A673 (cell line): ENCODE data around the gene COPE. TPM values are rescaled to one million over a fixed set of nuclear protein-coding genes. Genes with fewer than 3 reads are reported as not detected.

Source experiments
- BruUV-seq: library from RNA; stranded (reverse); fragments of 400-500 nt; replicated peaks from 2 replicates; lab custom pipeline; 2021; lab: Mats Ljungman, UMichigan
- CTCF ChIA-PET: fragments of 300-600 bp; sonication (Branson Sonifier 250); formaldehyde crosslinking; loops from one replicate; lab custom pipeline; 2022; ENCODE audit warnings: antibody characterized with exemption; lab: Charles Lee
- POLR2A ChIA-PET: fragments of 300-600 bp; sonication (Branson Sonifier 250); formaldehyde crosslinking; loops from one replicate; lab custom pipeline; 2022; ENCODE audit warnings: antibody characterized with exemption; ENCODE audit not compliant: low non-redundant PET; lab: Charles Lee
- DNase-seq: peaks from one replicate; pipeline ENCODE4 v3.0.0-alpha.2; 2015; ENCODE audit warnings: low spot score
- H3K27ac ChIP-seq: fragments of 200-600 bp; sonication (generic); 2 replicates; pipeline ENCODE4 v1.5.1; 2016; ENCODE audit warnings: mixed run types, low read depth, mild to moderate bottlenecking, mixed read lengths, antibody characterized with exemption, low read length; ENCODE audit not compliant: poor library complexity, severe bottlenecking
- H3K27me3 ChIP-seq: fragments of 200-600 bp; sonication (generic); replicated peaks from 2 replicates; pipeline ENCODE4 v1.6.1; 2017; ENCODE audit warnings: mixed run types, low read depth, mild to moderate bottlenecking, mixed read lengths, antibody characterized with exemption, low read length; ENCODE audit not compliant: insufficient read depth, poor library complexity
- H3K36me3 ChIP-seq: fragments of 200-600 bp; sonication (generic); 2 replicates; pipeline ENCODE4 v1.6.1; 2016; ENCODE audit warnings: mixed run types, mild to moderate bottlenecking, mixed read lengths, antibody characterized with exemption, low read length; ENCODE audit not compliant: insufficient read depth, poor library complexity, severe bottlenecking
- H3K4me1 ChIP-seq: fragments of 200-600 bp; sonication (generic); 2 replicates; pipeline ENCODE4 v1.6.1; 2017; ENCODE audit warnings: mixed run types, mild to moderate bottlenecking, mixed read lengths, antibody characterized with exemption, low read length; ENCODE audit not compliant: insufficient read depth, poor library complexity, severe bottlenecking
- H3K4me3 ChIP-seq: fragments of 200-600 bp; sonication (generic); 2 replicates; pipeline ENCODE4 v1.5.1; 2016; ENCODE audit warnings: low read depth, mixed run types, mild to moderate bottlenecking, mixed read lengths, low read length; ENCODE audit not compliant: poor library complexity, severe bottlenecking
- H3K9me3 ChIP-seq: fragments of 200-600 bp; sonication (generic); 2 replicates; pipeline ENCODE4 v1.6.1; 2016; ENCODE audit warnings: mixed run types, low read depth, mild to moderate bottlenecking, mixed read lengths, antibody characterized with exemption, low read length; ENCODE audit not compliant: poor library complexity, severe bottlenecking
- CTCF ChIP-seq: fragments of 300-800, 200-600 bp; sonication (generic); conservative IDR thresholded peaks from 2 replicates; pipeline ENCODE4 v1.5.1; 2017; ENCODE audit warnings: low read depth, mild to moderate bottlenecking, antibody characterized with exemption, low read length, moderate library complexity, mixed read lengths
- EZH2 ChIP-seq: fragments of 200-600 bp; sonication (generic); IDR thresholded peaks from 2 replicates; pipeline ENCODE4 v1.6.1; 2017; ENCODE audit warnings: borderline replicate concordance, low read depth, mild to moderate bottlenecking, mixed read lengths, antibody characterized with exemption, low read length; ENCODE audit not compliant: poor library complexity, severe bottlenecking
- intact Hi-C: fragments of 100-400 bp; cut with micrococcal nuclease; formaldehyde crosslinking; loops from one replicate; pipeline ENCODE4 v1.10.0; 2022; ENCODE audit not compliant: unreplicated experiment
- total RNA-seq: library from RNA; stranded (reverse); gene quantifications from 2 replicates; pipeline ENCODE4 v1.2.3, GENCODE V29; 2021

Gene COPE
- total RNA-seq, 1 experiment from 2014 or later, result 244 TPM

GRCh38 chr19:18859676-18860301, 59.4 kb downstream of the COPE start:
- DNase-seq, result no peak
- Histone ChIP-seq H3K9me3 (no peaks in the 10 kb centered on the region), H3K27ac (no peak overlapping the region), H3K4me3 (no peak overlapping the region), H3K4me1 (no peaks in the 10 kb centered on the region), H3K27me3 (no peaks in the 10 kb centered on the region), H3K36me3 (peaks cover 95% of the 10 kb centered on the region)
- TF ChIP-seq CTCF, result no peak
- no peak for TF ChIP-seq EZH2
- ChIA-PET CTCF (interaction anchor here (0.6 kb wide), 1 partner anchor 419 kb away, joined by 3 read pairs; no protein-coding TSS in a partner anchor), POLR2A (no interaction called here)
- intact Hi-C loops, result no loop called here
- BruUV-seq, result no TSS peak

GRCh38 chr19:18858906-18859646, 60.1 kb downstream of the COPE start:
- H3K4me3 ChIP-seq, result no peak overlapping the region
- CTCF ChIA-PET, result interaction anchor here (0.6 kb wide), 1 partner anchor 418 kb away, joined by 3 read pairs; no protein-coding TSS in a partner anchor
- no peaks in the 10 kb centered on the region for H3K27me3 ChIP-seq
- no peak overlapping the region for H3K27ac ChIP-seq
- TF ChIP-seq EZH2, result no peak
- no peak for TF ChIP-seq CTCF
- DNase-seq, result no peak
- POLR2A ChIA-PET, result no interaction called here
- intact Hi-C loops, result no loop called here
- H3K9me3 ChIP-seq, result no peaks in the 10 kb centered on the region
- BruUV-seq, result no TSS peak
- no peaks in the 10 kb centered on the region for H3K4me1 ChIP-seq
- H3K36me3 ChIP-seq, result peaks cover 96% of the 10 kb centered on the region

- no peaks in the 10 kb centered on the region for H3K9me3 ChIP-seq
- DNase-seq, result no peak
- TF ChIP-seq EZH2 (no peak), CTCF (no peak)
- peaks cover 95% of the 10 kb centered on the region for H3K36me3 ChIP-seq
- H3K27me3 ChIP-seq, result no peaks in the 10 kb centered on the region
- H3K4me3 ChIP-seq, result no peak overlapping the region
- H3K4me1 ChIP-seq, result no peaks in the 10 kb centered on the region
- BruUV-seq, result no TSS peak
- intact Hi-C loops, result no loop called here
- POLR2A ChIA-PET, result no interaction called here
- CTCF ChIA-PET, result no interaction called here
- no peak overlapping the region for H3K27ac ChIP-seq
These were observed 62.0 kb downstream of the COPE start for GRCh38 chr19:18857223-18857622.
